A673 (cell line): ENCODE data around the gene LPIN2.

Experiments used
- EZH2 ChIP-seq: fragments of 200-600 bp; sonication (generic); IDR thresholded peaks from 2 replicates; pipeline ENCODE4 v1.6.1; 2017; ENCODE audit warnings: borderline replicate concordance, low read depth, mild to moderate bottlenecking, mixed read lengths, antibody characterized with exemption, low read length; ENCODE audit not compliant: poor library complexity, severe bottlenecking
- TF ChIP-seq, protein P1 (sequence below): fragments of 300-800, 200-600 bp; sonication (generic); conservative IDR thresholded peaks from 2 replicates; pipeline ENCODE4 v1.5.1; 2017; ENCODE audit warnings: low read depth, mild to moderate bottlenecking, antibody characterized with exemption, low read length, moderate library complexity, mixed read lengths

DNA sequence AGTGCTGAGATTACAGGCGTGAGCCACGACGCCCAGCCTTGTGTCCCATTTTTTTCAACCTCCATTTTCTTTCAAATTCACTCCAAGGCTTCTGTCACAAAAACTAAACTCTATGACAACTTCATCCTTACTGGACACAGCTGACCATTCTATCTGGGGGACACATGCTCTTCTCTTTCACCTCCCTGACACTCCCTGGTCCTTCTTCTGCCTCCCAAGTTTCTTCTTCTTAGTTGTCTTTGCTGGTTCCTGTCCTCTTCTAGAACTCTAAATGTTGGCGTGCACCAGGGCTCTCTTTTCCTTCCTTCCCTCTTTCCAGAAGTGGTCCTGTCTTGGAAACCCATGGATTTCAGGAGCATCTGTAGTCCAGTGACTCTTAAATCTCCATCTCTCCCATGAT is 40.1 kb upstream of the LPIN2 start:
- TF ChIP-seq, protein P1, sequence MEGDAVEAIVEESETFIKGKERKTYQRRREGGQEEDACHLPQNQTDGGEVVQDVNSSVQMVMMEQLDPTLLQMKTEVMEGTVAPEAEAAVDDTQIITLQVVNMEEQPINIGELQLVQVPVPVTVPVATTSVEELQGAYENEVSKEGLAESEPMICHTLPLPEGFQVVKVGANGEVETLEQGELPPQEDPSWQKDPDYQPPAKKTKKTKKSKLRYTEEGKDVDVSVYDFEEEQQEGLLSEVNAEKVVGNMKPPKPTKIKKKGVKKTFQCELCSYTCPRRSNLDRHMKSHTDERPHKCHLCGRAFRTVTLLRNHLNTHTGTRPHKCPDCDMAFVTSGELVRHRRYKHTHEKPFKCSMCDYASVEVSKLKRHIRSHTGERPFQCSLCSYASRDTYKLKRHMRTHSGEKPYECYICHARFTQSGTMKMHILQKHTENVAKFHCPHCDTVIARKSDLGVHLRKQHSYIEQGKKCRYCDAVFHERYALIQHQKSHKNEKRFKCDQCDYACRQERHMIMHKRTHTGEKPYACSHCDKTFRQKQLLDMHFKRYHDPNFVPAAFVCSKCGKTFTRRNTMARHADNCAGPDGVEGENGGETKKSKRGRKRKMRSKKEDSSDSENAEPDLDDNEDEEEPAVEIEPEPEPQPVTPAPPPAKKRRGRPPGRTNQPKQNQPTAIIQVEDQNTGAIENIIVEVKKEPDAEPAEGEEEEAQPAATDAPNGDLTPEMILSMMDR: no peak
- TF ChIP-seq EZH2: no peak
